OCI-LY1 (cell line): ENCODE results near the gene DHRS1.

Experiments
- EZH2 ChIP-seq: fragments of 200-600 bp; sonication (generic), shearing (Covaris generic); IDR thresholded peaks from 2 replicates; pipeline ENCODE4 v1.8.0; 2017; ENCODE audit warnings: borderline replicate concordance, mixed run types, mild to moderate bottlenecking, antibody characterized with exemption, low read length, moderate library complexity, mixed read lengths
- TF ChIP-seq, protein P1 (sequence below): fragments of 200-600 bp; sonication (generic), shearing (Covaris generic); IDR thresholded peaks from 2 replicates; pipeline ENCODE4 v1.5.1; 2017; ENCODE audit warnings: mild to moderate bottlenecking, antibody characterized with exemption, low read length, moderate library complexity, mixed read lengths

DNA sequence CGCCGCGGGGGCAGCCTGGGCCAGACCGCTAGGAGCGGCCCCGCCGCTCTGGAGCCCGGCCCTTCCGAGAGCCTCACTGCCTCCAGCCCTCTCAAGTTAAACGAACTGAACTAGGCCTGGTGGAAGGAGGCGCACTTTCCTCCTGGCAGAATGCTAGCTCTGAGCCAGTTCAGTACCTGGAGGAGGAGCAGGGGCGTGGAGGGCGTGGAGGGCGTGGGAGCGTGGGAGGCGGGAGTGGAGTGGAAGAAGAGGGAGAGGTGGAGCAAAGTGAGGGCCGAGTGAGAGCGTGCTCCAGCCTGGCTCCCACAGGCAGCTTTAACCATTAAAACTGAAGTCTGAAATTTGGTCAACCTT is 17.0 kb upstream of the DHRS1 start:
- TF ChIP-seq, protein P1, sequence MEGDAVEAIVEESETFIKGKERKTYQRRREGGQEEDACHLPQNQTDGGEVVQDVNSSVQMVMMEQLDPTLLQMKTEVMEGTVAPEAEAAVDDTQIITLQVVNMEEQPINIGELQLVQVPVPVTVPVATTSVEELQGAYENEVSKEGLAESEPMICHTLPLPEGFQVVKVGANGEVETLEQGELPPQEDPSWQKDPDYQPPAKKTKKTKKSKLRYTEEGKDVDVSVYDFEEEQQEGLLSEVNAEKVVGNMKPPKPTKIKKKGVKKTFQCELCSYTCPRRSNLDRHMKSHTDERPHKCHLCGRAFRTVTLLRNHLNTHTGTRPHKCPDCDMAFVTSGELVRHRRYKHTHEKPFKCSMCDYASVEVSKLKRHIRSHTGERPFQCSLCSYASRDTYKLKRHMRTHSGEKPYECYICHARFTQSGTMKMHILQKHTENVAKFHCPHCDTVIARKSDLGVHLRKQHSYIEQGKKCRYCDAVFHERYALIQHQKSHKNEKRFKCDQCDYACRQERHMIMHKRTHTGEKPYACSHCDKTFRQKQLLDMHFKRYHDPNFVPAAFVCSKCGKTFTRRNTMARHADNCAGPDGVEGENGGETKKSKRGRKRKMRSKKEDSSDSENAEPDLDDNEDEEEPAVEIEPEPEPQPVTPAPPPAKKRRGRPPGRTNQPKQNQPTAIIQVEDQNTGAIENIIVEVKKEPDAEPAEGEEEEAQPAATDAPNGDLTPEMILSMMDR: no peak
- TF ChIP-seq EZH2: no peak
